LNCaP clone FGC (cell line): ENCODE results near the gene NMBR.
"Not testable (repeated sequence)": the region's sequence is repeated elsewhere in the genome, so short reads cannot be mapped to it uniquely, and the experiment has no call there.

Experiments used
- DNase-seq: peaks from one replicate; pipeline ENCODE4 v3.0.0-alpha.2; 2011; ENCODE audit warnings: low read depth
- H3K4me3 ChIP-seq: 2 replicates; pipeline ENCODE4 v1.5.1; 2011; ENCODE audit warnings: mild to moderate bottlenecking, low read depth, low read length, control low read depth
- TF ChIP-seq, protein P1 (sequence below): IDR thresholded peaks from 2 replicates; pipeline ENCODE4 v1.5.1; 2012; ENCODE audit warnings: mild to moderate bottlenecking; ENCODE audit not compliant: control insufficient read depth, insufficient read depth; ENCODE audit errors: extremely low read depth

Gene NMBR

DNA sequence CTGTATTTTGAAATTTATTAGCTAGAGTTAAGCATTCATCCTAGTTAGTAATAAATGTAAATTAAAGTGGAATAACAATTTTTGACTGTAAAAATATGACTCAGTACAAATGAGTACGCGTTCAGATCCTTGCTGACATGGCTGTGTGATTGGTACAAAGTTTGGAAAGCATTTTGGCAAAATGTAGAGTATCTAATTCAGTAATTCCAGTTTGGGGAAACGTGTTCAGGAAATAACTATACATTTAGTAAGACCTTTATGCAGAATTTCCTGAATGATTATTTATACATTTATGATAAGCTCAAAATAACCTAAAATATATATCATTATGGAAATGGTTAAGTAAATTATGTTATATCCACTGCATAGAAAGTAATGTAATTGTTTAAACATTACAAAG, 8.2 kb upstream of the NMBR start:
- TF ChIP-seq, protein P1, sequence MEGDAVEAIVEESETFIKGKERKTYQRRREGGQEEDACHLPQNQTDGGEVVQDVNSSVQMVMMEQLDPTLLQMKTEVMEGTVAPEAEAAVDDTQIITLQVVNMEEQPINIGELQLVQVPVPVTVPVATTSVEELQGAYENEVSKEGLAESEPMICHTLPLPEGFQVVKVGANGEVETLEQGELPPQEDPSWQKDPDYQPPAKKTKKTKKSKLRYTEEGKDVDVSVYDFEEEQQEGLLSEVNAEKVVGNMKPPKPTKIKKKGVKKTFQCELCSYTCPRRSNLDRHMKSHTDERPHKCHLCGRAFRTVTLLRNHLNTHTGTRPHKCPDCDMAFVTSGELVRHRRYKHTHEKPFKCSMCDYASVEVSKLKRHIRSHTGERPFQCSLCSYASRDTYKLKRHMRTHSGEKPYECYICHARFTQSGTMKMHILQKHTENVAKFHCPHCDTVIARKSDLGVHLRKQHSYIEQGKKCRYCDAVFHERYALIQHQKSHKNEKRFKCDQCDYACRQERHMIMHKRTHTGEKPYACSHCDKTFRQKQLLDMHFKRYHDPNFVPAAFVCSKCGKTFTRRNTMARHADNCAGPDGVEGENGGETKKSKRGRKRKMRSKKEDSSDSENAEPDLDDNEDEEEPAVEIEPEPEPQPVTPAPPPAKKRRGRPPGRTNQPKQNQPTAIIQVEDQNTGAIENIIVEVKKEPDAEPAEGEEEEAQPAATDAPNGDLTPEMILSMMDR = no peak
- no peak overlapping the region for H3K4me3 ChIP-seq
- DNase-seq = no peak

GRCh38 chr6:142154336-142154735, 7.4 kb upstream of the NMBR start:
- TF ChIP-seq, protein P1 = no peak
- no peak overlapping the region for H3K4me3 ChIP-seq
- DNase-seq = no peak

- DNase-seq = no peak
- no peak overlapping the region for H3K4me3 ChIP-seq
- TF ChIP-seq, protein P1 = no peak
Measured at GRCh38 chr6:142153196-142153595, 6.3 kb upstream of the NMBR start.

DNA sequence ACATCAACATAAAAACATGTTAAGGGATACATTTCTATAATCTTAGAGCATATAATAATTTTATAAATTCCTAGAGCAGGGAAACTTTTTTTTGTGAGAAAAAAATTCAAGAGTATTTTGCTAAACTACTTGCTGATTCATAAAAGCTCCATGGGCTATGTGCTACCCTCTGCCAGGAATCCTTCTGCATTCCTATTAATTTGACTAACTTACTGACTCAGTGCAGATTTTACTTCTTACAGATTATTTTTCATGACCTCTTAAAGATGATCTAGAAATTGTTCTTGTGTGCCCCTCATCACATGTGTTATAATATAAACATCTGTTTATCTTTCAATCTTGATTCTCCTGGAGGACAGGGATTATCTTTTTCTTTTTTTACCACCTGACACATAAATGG, 5.8 kb upstream of the NMBR start:
- TF ChIP-seq, protein P1 = no peak
- no peak for DNase-seq
- H3K4me3 ChIP-seq = no peak overlapping the region

DNA sequence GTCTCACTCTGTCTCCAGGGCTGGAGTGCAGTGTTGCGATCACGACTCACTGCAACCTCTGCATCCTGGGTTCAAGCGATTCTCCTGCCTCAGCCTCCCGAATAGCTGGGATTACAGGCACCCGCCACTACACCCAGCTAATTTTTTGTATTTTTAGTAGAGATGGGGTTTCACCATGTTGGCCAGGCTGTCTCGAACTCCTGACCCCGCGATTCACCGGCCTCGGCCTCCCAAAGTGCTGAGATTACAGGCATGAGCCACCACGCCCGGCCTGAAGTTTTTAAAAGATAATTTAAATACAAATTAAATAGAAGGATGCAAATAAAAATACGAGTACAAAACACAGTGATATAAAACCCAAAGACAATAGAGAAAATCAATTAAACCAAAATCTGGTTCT, 5.4 kb downstream of the NMBR start:
- H3K4me3 ChIP-seq, DNase-seq: not testable (repeated sequence)

DNA sequence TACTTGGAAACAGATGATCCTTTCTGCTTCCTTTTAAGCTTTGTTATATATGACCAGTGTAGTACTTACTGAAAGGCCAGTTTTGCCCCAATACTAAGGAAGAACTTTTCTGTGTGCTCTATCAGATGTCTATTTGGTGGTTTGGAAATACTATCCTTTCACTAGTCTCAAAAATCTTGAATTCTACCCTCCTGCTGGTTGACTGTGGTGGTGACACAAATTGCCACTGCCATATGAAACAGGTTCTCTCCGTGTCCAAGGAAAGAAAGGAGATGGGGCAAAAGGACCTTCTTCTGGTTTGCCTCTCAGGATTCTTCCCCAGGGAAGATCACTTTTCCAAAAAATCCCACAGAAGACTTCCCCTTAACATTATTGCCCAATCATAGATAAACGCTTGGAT, 8.0 kb downstream of the NMBR start:
- H3K4me3 ChIP-seq = no peak overlapping the region
- no peak for DNase-seq
- TF ChIP-seq, protein P1 = no peak

DNA sequence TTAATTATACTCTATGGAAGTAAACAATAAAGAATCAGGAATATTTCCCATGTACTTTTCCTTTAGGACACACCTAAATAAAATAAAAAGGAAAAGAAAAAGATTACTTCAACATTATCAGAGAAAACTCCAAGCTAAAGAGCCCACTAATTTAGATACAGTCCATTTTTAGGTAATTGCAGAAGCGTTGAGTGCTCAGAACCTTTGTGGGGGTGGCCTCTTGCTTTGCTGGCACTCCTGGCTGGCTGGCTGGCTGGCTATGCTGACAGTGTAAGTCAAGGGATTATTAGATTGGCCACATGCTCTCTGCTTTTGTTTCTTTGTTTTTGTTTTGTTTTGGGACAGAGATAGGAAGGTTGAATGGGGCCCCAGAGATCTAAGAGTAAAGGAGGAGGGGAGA, 14.3 kb downstream of the NMBR start, which contains the start of gene GJE1:
GJE1 (plus strand) TSS at position 301 of the 400 bp plus-strand sequence. CDS start 234 bp downstream, outside the sequence.
- DNase-seq = no peak
- H3K4me3 ChIP-seq = no peak within 1 kb of the TSS
- TF ChIP-seq, protein P1 = no peak
